ENCODE measurements around the gene C2CD4A. TPM values are rescaled to one million over a fixed set of nuclear protein-coding genes. Genes with fewer than 3 reads are reported as not detected.

The C2CD4A gene
- total and polyA plus RNA-seq, 9 of the 15 experiments (the other 6 are each of a cell fraction or from before 2014, with no cell fraction given): not detected

DNA sequence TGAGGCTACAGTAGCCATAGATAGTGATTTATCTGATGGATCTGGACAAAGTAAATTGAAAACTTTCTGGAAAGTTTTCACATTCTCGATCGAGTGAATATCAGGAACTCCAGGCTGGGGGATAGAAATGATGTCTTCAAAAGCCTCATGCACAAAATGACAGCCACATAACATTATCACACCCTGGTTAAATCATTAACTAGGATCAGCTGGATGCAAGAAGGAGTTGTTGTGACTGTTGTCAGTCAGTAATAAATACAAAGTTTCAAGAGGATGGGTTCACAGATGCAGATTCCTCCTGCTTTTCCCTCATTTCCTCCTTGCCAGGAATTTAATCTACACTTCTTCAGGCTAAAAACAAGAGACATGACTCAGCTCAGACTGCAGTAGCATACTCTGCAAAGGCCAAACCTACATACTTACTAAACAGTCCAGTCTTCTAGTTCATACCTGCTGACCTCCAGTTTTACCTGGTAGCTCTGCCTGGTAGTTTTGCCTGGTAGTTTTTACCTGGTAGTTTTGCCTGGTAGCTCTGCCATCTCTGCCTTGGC lies 40.9 kb downstream of the C2CD4A start:
- Histone ChIP-seq H3K27me3 (ENCODE audit: control insufficient read depth in 2 of 2, insufficient read depth in 2 of 2, low read length in 2 of 2) (peaks cover 4 to 13% of the 10 kb centered on the region in 2 experiments; a peak in 3 of 5 replicates), H3K27ac (ENCODE audit: extremely low read depth, low read depth, low read length) (no peak overlapping the region), H3K79me2 (ENCODE audit: control insufficient read depth, insufficient read depth, low read length) (no peaks in the 10 kb centered on the region), H3K9ac (ENCODE audit: insufficient read depth in 1 of 2, low read depth in 2 of 2, low read length in 2 of 2) (no peak overlapping the region), H3K4me3 (no peak overlapping the region), H3K4me1 (replicated peaks in 1 of 2; ENCODE audit: control insufficient read depth in 2 of 2, insufficient read depth in 2 of 2, low read length in 2 of 2) (no peaks in the 10 kb centered on the region), H4K20me1 (replicated peaks; ENCODE audit: control insufficient read depth, insufficient read depth, low read length) (no peaks in the 10 kb centered on the region), H3K4me2 (ENCODE audit: insufficient read depth, low read length) (no peak overlapping the region), H2AFZ (ENCODE audit: low read depth, low read length) (no peak overlapping the region), H3K36me3 (ENCODE audit: control insufficient read depth, insufficient read depth, low read length) (no peaks in the 10 kb centered on the region), H3K9me3 (replicated peaks; ENCODE audit: control insufficient read depth, insufficient read depth, low read depth, low read length) (no peaks in the 10 kb centered on the region), H3K9me1 (ENCODE audit: control insufficient read depth, insufficient read depth, low read length) (no peaks in the 10 kb centered on the region)
- intact Hi-C loops (cut with micrococcal nuclease): no loop called here
- ATAC-seq: no peak
- FAIRE-seq: no peak
- in situ Hi-C loops (cut with MboI): no loop called here
- BruUV-seq (replicated peaks): no TSS peak
- DNase-seq (ENCODE audit: extremely low read depth in 1 of 4, low spot score in 3 of 4): no peak
- CTCF ChIA-PET (ENCODE audit: low intra/inter-chr PET ratio): no interaction called here
- 0% methylated on average over 2 of the region's 2 CpGs for WGBS (ENCODE audit: insufficient coverage, low coverage, missing lambda C conversion rate)
- POLR2A ChIA-PET: interaction anchor here (1.0 kb wide), 1 partner anchor 36 kb away, joined by 4 read pairs; no protein-coding TSS in a partner anchor
- no peak for TF ChIP-seq BRD9 (IDR thresholded peaks at IDR 0.05; ENCODE audit: low read depth, partially characterized antibody)
- no peak for TF ChIP-seq HNRNPH1 (optimal IDR thresholded peaks at IDR 0.05; ENCODE audit: low read depth, low read length)
- TF ChIP-seq TEAD2 (tag; IDR thresholded peaks at IDR 0.05): no peak
- TF ChIP-seq FOS (IDR thresholded peaks at IDR 0.05; ENCODE audit: extremely low read depth, insufficient read length): no peak
- TF ChIP-seq SIX5 (IDR thresholded peaks at IDR 0.05; ENCODE audit: borderline replicate concordance in 1 of 2, insufficient read depth in 1 of 2, low read depth in 1 of 2, low read length in 2 of 2): no peak
- no peak for TF ChIP-seq TOE1 (IDR thresholded peaks at IDR 0.05; ENCODE audit: borderline replicate concordance)
- no peak for TF ChIP-seq TOE1 (CRISPR knock-in tag; IDR thresholded peaks at IDR 0.05; ENCODE audit: borderline replicate concordance, low read depth)
- TF ChIP-seq JUND (IDR thresholded peaks at IDR 0.05; ENCODE audit: borderline replicate concordance, low read depth, low read length): no peak
- TF ChIP-seq JUND (tag; IDR thresholded peaks at IDR 0.05; ENCODE audit: borderline replicate concordance, low read depth, low read length): no peak
- TF ChIP-seq POLR2AphosphoS5 (IDR thresholded peaks at IDR 0.05; ENCODE audit: control insufficient read depth, insufficient read depth, low read depth, low read length): no peak
- TF ChIP-seq NUFIP1 (IDR thresholded peaks at IDR 0.05; ENCODE audit: partially characterized antibody): no peak
- TF ChIP-seq L3MBTL2 (IDR thresholded peaks at IDR 0.05): no peak
- TF ChIP-seq, protein P1, sequence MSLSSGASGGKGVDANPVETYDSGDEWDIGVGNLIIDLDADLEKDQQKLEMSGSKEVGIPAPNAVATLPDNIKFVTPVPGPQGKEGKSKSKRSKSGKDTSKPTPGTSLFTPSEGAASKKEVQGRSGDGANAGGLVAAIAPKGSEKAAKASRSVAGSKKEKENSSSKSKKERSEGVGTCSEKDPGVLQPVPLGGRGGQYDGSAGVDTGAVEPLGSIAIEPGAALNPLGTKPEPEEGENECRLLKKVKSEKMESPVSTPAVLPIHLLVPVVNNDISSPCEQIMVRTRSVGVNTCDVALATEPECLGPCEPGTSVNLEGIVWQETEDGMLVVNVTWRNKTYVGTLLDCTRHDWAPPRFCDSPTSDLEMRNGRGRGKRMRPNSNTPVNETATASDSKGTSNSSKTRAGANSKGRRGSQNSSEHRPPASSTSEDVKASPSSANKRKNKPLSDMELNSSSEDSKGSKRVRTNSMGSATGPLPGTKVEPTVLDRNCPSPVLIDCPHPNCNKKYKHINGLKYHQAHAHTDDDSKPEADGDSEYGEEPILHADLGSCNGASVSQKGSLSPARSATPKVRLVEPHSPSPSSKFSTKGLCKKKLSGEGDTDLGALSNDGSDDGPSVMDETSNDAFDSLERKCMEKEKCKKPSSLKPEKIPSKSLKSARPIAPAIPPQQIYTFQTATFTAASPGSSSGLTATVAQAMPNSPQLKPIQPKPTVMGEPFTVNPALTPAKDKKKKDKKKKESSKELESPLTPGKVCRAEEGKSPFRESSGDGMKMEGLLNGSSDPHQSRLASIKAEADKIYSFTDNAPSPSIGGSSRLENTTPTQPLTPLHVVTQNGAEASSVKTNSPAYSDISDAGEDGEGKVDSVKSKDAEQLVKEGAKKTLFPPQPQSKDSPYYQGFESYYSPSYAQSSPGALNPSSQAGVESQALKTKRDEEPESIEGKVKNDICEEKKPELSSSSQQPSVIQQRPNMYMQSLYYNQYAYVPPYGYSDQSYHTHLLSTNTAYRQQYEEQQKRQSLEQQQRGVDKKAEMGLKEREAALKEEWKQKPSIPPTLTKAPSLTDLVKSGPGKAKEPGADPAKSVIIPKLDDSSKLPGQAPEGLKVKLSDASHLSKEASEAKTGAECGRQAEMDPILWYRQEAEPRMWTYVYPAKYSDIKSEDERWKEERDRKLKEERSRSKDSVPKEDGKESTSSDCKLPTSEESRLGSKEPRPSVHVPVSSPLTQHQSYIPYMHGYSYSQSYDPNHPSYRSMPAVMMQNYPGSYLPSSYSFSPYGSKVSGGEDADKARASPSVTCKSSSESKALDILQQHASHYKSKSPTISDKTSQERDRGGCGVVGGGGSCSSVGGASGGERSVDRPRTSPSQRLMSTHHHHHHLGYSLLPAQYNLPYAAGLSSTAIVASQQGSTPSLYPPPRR (CRISPR knock-in tag; IDR thresholded peaks at IDR 0.05; ENCODE audit: borderline replicate concordance): no peak
- TF ChIP-seq, protein P2, sequence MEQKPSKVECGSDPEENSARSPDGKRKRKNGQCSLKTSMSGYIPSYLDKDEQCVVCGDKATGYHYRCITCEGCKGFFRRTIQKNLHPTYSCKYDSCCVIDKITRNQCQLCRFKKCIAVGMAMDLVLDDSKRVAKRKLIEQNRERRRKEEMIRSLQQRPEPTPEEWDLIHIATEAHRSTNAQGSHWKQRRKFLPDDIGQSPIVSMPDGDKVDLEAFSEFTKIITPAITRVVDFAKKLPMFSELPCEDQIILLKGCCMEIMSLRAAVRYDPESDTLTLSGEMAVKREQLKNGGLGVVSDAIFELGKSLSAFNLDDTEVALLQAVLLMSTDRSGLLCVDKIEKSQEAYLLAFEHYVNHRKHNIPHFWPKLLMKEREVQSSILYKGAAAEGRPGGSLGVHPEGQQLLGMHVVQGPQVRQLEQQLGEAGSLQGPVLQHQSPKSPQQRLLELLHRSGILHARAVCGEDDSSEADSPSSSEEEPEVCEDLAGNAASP (IDR thresholded peaks at IDR 0.05): no peak
- no peak for TF ChIP-seq ZNF23 (CRISPR knock-in tag; IDR thresholded peaks at IDR 0.05)
- TF ChIP-seq SRSF9 (IDR thresholded peaks at IDR 0.05; ENCODE audit: borderline replicate concordance, low read depth, low read length): no peak
- no peak for TF ChIP-seq KAT7 (CRISPR knock-in tag; IDR thresholded peaks at IDR 0.05; ENCODE audit: borderline replicate concordance)
- TF ChIP-seq BRD4 (IDR thresholded peaks at IDR 0.05): no peak

Measured in K562 (cell line).